Stomach (tissue), 9 donors: ENCODE results near the gene ANKRD42. TPM values are rescaled to one million over a fixed set of nuclear protein-coding genes. Genes with fewer than 3 reads are reported as not detected.

ENCODE experiments used
- DNase-seq, 2 donors: peaks; one replicate each; pipeline versions ENCODE4 v3.0.0 to v3.0.0-alpha.2; 2013 to 2019
- H3K27ac ChIP-seq, 5 donors: fragments of 200-600 bp in 4 of 5; sonication (generic) in 4 of 5; one replicate each; pipeline ENCODE4 v1.5.1; 2013 to 2019; ENCODE audit warnings: mild to moderate bottlenecking in 1 of 5, moderate library complexity in 1 of 5
- H3K27me3 ChIP-seq, 3 donors: fragments of 200-600 bp; sonication (generic); one replicate each; pipeline ENCODE4 v1.5.1; 2017 to 2019; ENCODE audit warnings: mixed run types in 1 of 3
- H3K36me3 ChIP-seq, 4 donors: fragments of 200-600 bp; sonication (generic); 1 replicate in 3 of 4; 2 replicates in 1 of 4; pipeline ENCODE4 v1.5.1; 2016 to 2019
- H3K4me1 ChIP-seq, 4 donors: fragments of 200-600 bp; sonication (generic); one replicate each; pipeline ENCODE4 v1.5.1; 2016 to 2019
- H3K4me3 ChIP-seq, 4 donors: fragments of 200-600 bp; sonication (generic) in 3 of 4; one replicate each; pipeline ENCODE4 v1.5.1; 2016 to 2019; ENCODE audit warnings: mild to moderate bottlenecking in 1 of 4
- H3K9me3 ChIP-seq, 4 donors: fragments of 200-600 bp; sonication (generic); one replicate each; pipeline ENCODE4 v1.5.1; 2016 to 2019
- CTCF ChIP-seq, 7 experiments: fragments of 450-650 bp in 4 of 7; fragments of 200-600 bp in 3 of 7; sonication (generic) in 3 of 7; IDR thresholded peaks; one replicate each; pipeline ENCODE4 v1.5.1; 2016 to 2019; ENCODE audit warnings: antibody characterized with exemption in 7 of 7, control low read depth in 2 of 7, mild to moderate bottlenecking in 1 of 7
- EP300 ChIP-seq: sonication (generic); formaldehyde crosslinking; IDR thresholded peaks from one replicate; pipeline ENCODE4 v1.6.1; 2017; ENCODE audit warnings: antibody characterized with exemption
- POLR2A ChIP-seq, 4 donors: fragments of 450-650 bp; IDR thresholded peaks; one replicate each; pipeline ENCODE4 v1.6.1; 2016; ENCODE audit warnings: antibody characterized with exemption in 4 of 4, control low read depth in 2 of 4, mild to moderate bottlenecking in 1 of 4, moderate library complexity in 1 of 4
- POLR2AphosphoS5 ChIP-seq, 3 donors: sonication (generic); formaldehyde crosslinking; IDR thresholded peaks; one replicate each; pipeline ENCODE4 v1.6.1; 2016; ENCODE audit warnings: antibody characterized with exemption in 3 of 3
- WGBS, 5 donors: extraction: QIAGEN DNeasy Blood & Tissue Kit in 3 of 5; methylation state at CpG; one replicate each; pipeline versions ENCODE4 v1.1.5 to v1.1.7; 2013 to 2018; 5-methylcytosine and 5-hydroxymethylcytosine counted together
- intact Hi-C: fragments of 100-400 bp; cut with DNase I; formaldehyde crosslinking; loops from one replicate; pipeline ENCODE4 v1.15.1; 2023; ENCODE audit warnings: low total_unique reads
- polyA plus RNA-seq, 3 donors: library from polyadenylated mRNA; stranded (reverse); fragments of 200-250 nt; gene quantifications; one replicate each; pipeline ENCODE4 v1.2.3, GENCODE V29; 2013
- total RNA-seq, 5 donors: library from RNA; depleted of rRNA; stranded (reverse); fragments of >200 nt; gene quantifications; one replicate each; pipeline versions ENCODE4 v1.1.0 to v1.2.3, GENCODE V29; 2014 to 2016
- donor health status: healthy with polysubstance abuse.
- donor health status: Bipolar disorder and iron deficiency.
- donor health status: healthy.

ANKRD42 gene
- total and polyA plus RNA-seq, 8 donors = 0.87 to 21.0 (median 4.9) TPM

- Histone ChIP-seq H3K4me1 (peaks cover 0 to 10% (median 4%) of the 10 kb centered on the region in 4 donors), H3K36me3 (peaks cover 8 to 93% (median 88%) of the 10 kb centered on the region in 4 donors), H3K27ac (no peak overlapping the region), H3K4me3 (no peak overlapping the region), H3K9me3 (no peaks in the 10 kb centered on the region), H3K27me3 (no peaks in the 10 kb centered on the region)
- no peak for DNase-seq
- TF ChIP-seq CTCF (IDR thresholded peaks at IDR 0.05) (no peak), EP300 (no peak), POLR2A (IDR thresholded peaks at IDR 0.05) (no peak), POLR2AphosphoS5 (IDR thresholded peaks at IDR 0.05) (no peak)
- intact Hi-C loops = no loop called here
- WGBS, 5 donors = 91 to 95% (median 92%) methylated on average over 8 of the region's 8 CpGs
Observed at GRCh38 chr11:83275888-83276641, 82.6 kb downstream of the ANKRD42 start.

- TF ChIP-seq POLR2A (IDR thresholded peaks at IDR 0.05) (no peak), EP300 (no peak), CTCF (IDR thresholded peaks at IDR 0.05) (no peak), POLR2AphosphoS5 (IDR thresholded peaks at IDR 0.05) (no peak)
- Histone ChIP-seq H3K36me3 (peaks cover 4 to 70% (median 65%) of the 10 kb centered on the region in 4 donors), H3K9me3 (no peaks in the 10 kb centered on the region), H3K4me3 (no peak overlapping the region), H3K27ac (no peak overlapping the region), H3K4me1 (peaks cover 3 to 33% (median 23%) of the 10 kb centered on the region in 4 donors), H3K27me3 (no peaks in the 10 kb centered on the region)
- intact Hi-C loops = no loop called here
- no peak for DNase-seq
Observed at GRCh38 chr11:83278351-83278750, 84.8 kb downstream of the ANKRD42 start.

GRCh38 chr11:83280256-83280655 lies 86.7 kb downstream of the ANKRD42 start:
- 36 to 70% (median 52%) methylated on average over 1 of the region's 1 CpG for WGBS, 5 donors
- DNase-seq = no peak
- intact Hi-C loops = no loop called here
- TF ChIP-seq POLR2A (IDR thresholded peaks at IDR 0.05) = no peak
- TF ChIP-seq EP300 = no peak
- no peak for TF ChIP-seq POLR2AphosphoS5 (IDR thresholded peaks at IDR 0.05)
- TF ChIP-seq CTCF (IDR thresholded peaks at IDR 0.05) = no peak
- no peaks in the 10 kb centered on the region for H3K27me3 ChIP-seq
- H3K4me3 ChIP-seq = no peak overlapping the region
- no peaks in the 10 kb centered on the region for H3K9me3 ChIP-seq
- no peak overlapping the region for H3K27ac ChIP-seq
- peaks cover 7 to 52% (median 41%) of the 10 kb centered on the region in 4 donors for H3K4me1 ChIP-seq
- H3K36me3 ChIP-seq = peaks cover 4 to 52% (median 47%) of the 10 kb centered on the region in 4 donors

- no peak overlapping the region for H3K27ac ChIP-seq
- H3K4me1 ChIP-seq = peaks cover 7 to 57% (median 45%) of the 10 kb centered on the region in 4 donors
- H3K4me3 ChIP-seq = no peak overlapping the region
- TF ChIP-seq POLR2AphosphoS5 (IDR thresholded peaks at IDR 0.05) = no peak
- TF ChIP-seq EP300 = no peak
- TF ChIP-seq CTCF (IDR thresholded peaks at IDR 0.05) = no peak
- TF ChIP-seq POLR2A (IDR thresholded peaks at IDR 0.05) = no peak
- peaks cover 0 to 32% (median 28%) of the 10 kb centered on the region in 4 donors for H3K36me3 ChIP-seq
- H3K27me3 ChIP-seq = no peaks in the 10 kb centered on the region
- intact Hi-C loops = no loop called here
- H3K9me3 ChIP-seq = no peaks in the 10 kb centered on the region
- DNase-seq = no peak
- WGBS, 5 donors = 54 to 76% (median 65%) methylated on average over 4 of the region's 4 CpGs
Observed at GRCh38 chr11:83282084-83282716, 88.7 kb downstream of the ANKRD42 start.
